BE2C (cell line): ENCODE measurements around the gene SORBS1.

Experiments used
- DNase-seq: peaks from one replicate; pipeline ENCODE4 v3.0.0-alpha.2; 2020
- H3K27me3 ChIP-seq: fragments of 250-450 bp; sonication (Bioruptor Pico); 2 replicates; pipeline ENCODE4 v1.5.1; 2020; ENCODE audit warnings: mild to moderate bottlenecking
- H3K36me3 ChIP-seq: fragments of 250-450 bp; sonication (Bioruptor Pico); 2 replicates; pipeline ENCODE4 v1.5.1; 2020; ENCODE audit warnings: mild to moderate bottlenecking
- H3K4me1 ChIP-seq: fragments of 250-450 bp; sonication (Bioruptor Pico); 2 replicates; pipeline ENCODE4 v1.5.1; 2020
- H3K4me3 ChIP-seq: 2 replicates; pipeline ENCODE4 v1.5.1; 2011; ENCODE audit warnings: low read depth, low read length
- H3K9me3 ChIP-seq: fragments of 250-450 bp; sonication (Bioruptor Pico); 2 replicates; pipeline ENCODE4 v1.5.1; 2020
- CTCF ChIP-seq: IDR thresholded peaks from 2 replicates; pipeline ENCODE4 v1.5.1; 2012; ENCODE audit warnings: mild to moderate bottlenecking, low read depth, low read length

SORBS1 gene

DNA sequence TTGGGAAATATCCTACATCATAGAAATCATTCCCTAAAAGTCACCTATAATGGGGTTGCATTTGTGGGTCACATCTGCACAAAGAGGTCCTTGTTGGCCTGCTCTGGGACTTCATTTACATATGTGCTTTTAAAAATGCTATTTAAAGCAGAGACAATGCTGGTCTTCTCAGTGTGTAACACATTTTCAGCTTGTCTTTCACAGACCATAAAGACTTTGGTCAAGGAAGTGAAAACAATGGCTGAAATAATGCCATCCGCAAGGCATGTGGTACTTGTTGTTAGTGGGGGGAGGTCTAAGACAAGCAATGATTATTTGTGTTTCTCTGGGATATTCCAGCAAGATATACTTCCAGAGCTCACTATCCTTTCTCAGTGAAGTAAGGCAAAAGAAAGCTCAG is 185.8 kb downstream of the SORBS1 start:
- Histone ChIP-seq H3K4me1 (no peaks in the 10 kb centered on the region), H3K9me3 (no peaks in the 10 kb centered on the region), H3K4me3 (no peak overlapping the region), H3K36me3 (no peaks in the 10 kb centered on the region), H3K27me3 (peaks cover 10% of the 10 kb centered on the region; the same call in 1 of the 2 replicates)
- TF ChIP-seq CTCF, result no peak
- no peak for DNase-seq

- Histone ChIP-seq H3K36me3 (no peaks in the 10 kb centered on the region), H3K27me3 (peaks cover 10% of the 10 kb centered on the region; the same call in 1 of the 2 replicates), H3K4me1 (no peaks in the 10 kb centered on the region), H3K9me3 (no peaks in the 10 kb centered on the region), H3K4me3 (no peak overlapping the region)
- peak; percentile 71 for DNase-seq
- peak; percentile 94 for TF ChIP-seq CTCF
These were observed 186.5 kb downstream of the SORBS1 start for GRCh38 chr10:95374597-95375209.

- no peaks in the 10 kb centered on the region for H3K4me1 ChIP-seq
- no peak for TF ChIP-seq CTCF
- no peaks in the 10 kb centered on the region for H3K36me3 ChIP-seq
- no peak for DNase-seq
- no peaks in the 10 kb centered on the region for H3K9me3 ChIP-seq
- peaks cover 10% of the 10 kb centered on the region; the same call in 1 of the 2 replicates for H3K27me3 ChIP-seq
- no peak overlapping the region for H3K4me3 ChIP-seq
These were observed 187.5 kb downstream of the SORBS1 start for GRCh38 chr10:95373660-95374059.

- DNase-seq, result no peak
- no peaks in the 10 kb centered on the region for H3K4me1 ChIP-seq
- H3K36me3 ChIP-seq, result no peaks in the 10 kb centered on the region
These were observed 196.8 kb downstream of the SORBS1 start for GRCh38 chr10:95364342-95364741.

GRCh38 chr10:95363303-95363912 is 197.8 kb downstream of the SORBS1 start:
- peak; percentile 46 for DNase-seq
- Histone ChIP-seq H3K4me1 (no peaks in the 10 kb centered on the region), H3K36me3 (no peaks in the 10 kb centered on the region), H3K9me3 (no peaks in the 10 kb centered on the region), H3K4me3 (no peak overlapping the region), H3K27me3 (no peaks in the 10 kb centered on the region)
- TF ChIP-seq CTCF, result peak; percentile 84

More at GRCh38 chr10:95364342-95364741, 196.8 kb downstream of the SORBS1 start:
- no peaks in the 10 kb centered on the region for H3K9me3 ChIP-seq
- no peak for TF ChIP-seq CTCF
- H3K4me3 ChIP-seq, result no peak overlapping the region
- H3K27me3 ChIP-seq, result no peaks in the 10 kb centered on the region

GRCh38 chr10:95360122-95360714 is 201.0 kb downstream of the SORBS1 start:
- no peaks in the 10 kb centered on the region for H3K9me3 ChIP-seq
- no peak for DNase-seq
- peaks cover 3% of the 10 kb centered on the region; the same call in 1 of the 2 replicates for H3K27me3 ChIP-seq
- no peak for TF ChIP-seq CTCF
- H3K4me1 ChIP-seq, result no peaks in the 10 kb centered on the region
- H3K36me3 ChIP-seq, result no peaks in the 10 kb centered on the region
- no peak overlapping the region for H3K4me3 ChIP-seq
